Measurements from ENCODE around the gene ANKH.
"Not testable (repeated sequence)": the region's sequence is repeated elsewhere in the genome, so short reads cannot be mapped to it uniquely, and the experiment has no call there.

The ANKH gene

GRCh38 chr5:14824499-14824898, 47.1 kb downstream of the ANKH start:
- no peak for DNase-seq

GRCh38 chr5:14821100-14821845, 50.3 kb downstream of the ANKH start:
- DNase-seq, result no peak

- no peak for DNase-seq
Measured at GRCh38 chr5:14818931-14819790, 52.4 kb downstream of the ANKH start.

GRCh38 chr5:14817762-14818136, 53.8 kb downstream of the ANKH start:
- not testable (repeated sequence) for DNase-seq

GRCh38 chr5:14816999-14817761, 54.4 kb downstream of the ANKH start:
- DNase-seq, result no peak

GRCh38 chr5:14816374-14816998, 55.1 kb downstream of the ANKH start:
- no peak for DNase-seq

GRCh38 chr5:14813747-14814146, 57.8 kb downstream of the ANKH start:
- DNase-seq, result no peak

- no peak for DNase-seq
Measured at GRCh38 chr5:14812166-14812565, 59.4 kb downstream of the ANKH start.

- DNase-seq, result no peak
Measured at GRCh38 chr5:14810928-14811572, 60.5 kb downstream of the ANKH start.

GRCh38 chr5:14810282-14810681, 61.3 kb downstream of the ANKH start:
- DNase-seq, result no peak

GRCh38 chr5:14809369-14810155, 62.0 kb downstream of the ANKH start:
- DNase-seq, result no peak

GRCh38 chr5:14807471-14807870, 64.1 kb downstream of the ANKH start:
- DNase-seq, result no peak

- peak; percentile 8 for DNase-seq
Measured at GRCh38 chr5:14806456-14806855, 65.1 kb downstream of the ANKH start.

GRCh38 chr5:14802541-14802940, 69.0 kb downstream of the ANKH start:
- no peak for DNase-seq

GRCh38 chr5:14801792-14802191, 69.8 kb downstream of the ANKH start:
- no peak for DNase-seq

GRCh38 chr5:14797385-14797784, 74.2 kb downstream of the ANKH start:
- not testable (repeated sequence) for DNase-seq

GRCh38 chr5:14794583-14795230, 76.9 kb downstream of the ANKH start:
- DNase-seq, result no peak

GRCh38 chr5:14793851-14794250, 77.7 kb downstream of the ANKH start:
- no peak for DNase-seq

GRCh38 chr5:14790911-14791310, 80.7 kb downstream of the ANKH start:
- no peak for DNase-seq

- no peak for DNase-seq
Measured at GRCh38 chr5:14790220-14790619, 81.4 kb downstream of the ANKH start.
